Stimulated activated CD8-positive, alpha-beta memory T cell treated with anti-CD3 and anti-CD28 coated beads, Interleukin-4, amount 100 ng/mL, for 1 hour (primary cell): ENCODE data around the gene IL18BP.

Experiments used
- DNase-seq, 2 donors: peaks; one replicate each; pipeline ENCODE4 v3.0.0-alpha.2; 2020; ENCODE audit warnings: low read depth in 2 of 2, low spot score in 1 of 2

IL18BP gene

DNA sequence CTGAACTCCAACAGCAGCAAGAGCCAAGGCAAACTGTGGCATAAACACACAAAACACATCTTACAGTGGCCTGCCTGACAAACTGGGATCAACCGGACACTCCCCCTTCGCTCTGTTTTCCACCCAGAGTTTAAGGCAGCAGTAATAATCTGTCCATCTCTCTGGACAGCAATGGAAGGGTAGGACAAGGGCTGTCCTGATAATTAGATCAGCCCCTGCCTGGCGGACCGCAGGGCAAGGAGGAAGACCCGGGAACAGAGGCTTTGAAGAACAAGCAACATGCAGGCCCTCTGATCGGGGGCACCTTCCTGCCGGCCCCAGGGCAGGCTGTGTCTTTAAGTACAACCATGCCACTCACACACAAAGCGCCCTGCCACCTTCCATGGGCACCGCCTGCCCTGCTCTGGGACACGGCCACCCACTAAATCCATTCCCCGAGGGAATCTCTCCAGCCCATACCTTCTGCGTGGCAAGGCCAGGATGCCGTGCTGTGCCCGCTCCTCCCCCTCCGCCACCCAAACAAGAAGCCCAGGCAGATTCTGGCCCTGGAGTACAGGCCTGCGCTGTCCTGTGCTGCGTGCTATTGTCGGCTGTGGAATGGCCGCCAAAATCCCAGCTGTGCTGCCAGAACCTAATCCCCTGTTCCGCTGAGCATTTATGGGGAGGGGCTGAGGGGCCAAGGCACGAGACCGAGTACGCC, 42.8 kb downstream of the IL18BP start:
- DNase-seq: no peak

DNA sequence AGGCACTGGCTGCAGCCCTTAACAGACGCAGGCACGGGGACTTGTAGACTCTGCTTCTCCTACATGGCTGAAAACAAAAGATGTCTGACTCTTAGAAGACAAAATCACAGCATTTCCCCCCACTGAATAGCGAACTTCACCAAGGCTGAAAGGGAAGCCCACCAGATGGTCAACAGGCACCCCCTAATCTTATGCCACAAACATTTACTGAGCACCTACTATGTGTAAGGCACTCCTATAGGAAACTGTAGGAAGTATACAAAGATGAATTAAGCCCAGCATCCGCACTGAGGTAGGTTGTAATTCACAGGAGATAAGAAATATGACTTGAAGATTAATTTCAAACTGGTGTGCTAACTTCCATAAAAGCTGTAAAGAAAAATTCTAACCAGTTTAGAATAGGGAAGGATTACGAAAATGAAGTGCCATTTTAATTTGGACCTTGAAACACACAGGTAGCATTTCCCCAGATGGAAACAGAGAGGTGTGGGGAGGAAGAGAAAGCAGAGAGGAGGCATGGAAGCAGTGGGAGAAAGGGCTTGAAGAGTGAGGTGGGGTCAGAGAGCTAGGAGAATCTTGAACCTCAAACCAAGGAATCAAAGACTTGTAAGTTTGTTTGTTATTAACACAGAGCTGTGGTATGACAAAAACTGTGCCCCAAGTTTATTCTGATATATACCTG, 43.5 kb downstream of the IL18BP start:
- DNase-seq: no peak

DNA sequence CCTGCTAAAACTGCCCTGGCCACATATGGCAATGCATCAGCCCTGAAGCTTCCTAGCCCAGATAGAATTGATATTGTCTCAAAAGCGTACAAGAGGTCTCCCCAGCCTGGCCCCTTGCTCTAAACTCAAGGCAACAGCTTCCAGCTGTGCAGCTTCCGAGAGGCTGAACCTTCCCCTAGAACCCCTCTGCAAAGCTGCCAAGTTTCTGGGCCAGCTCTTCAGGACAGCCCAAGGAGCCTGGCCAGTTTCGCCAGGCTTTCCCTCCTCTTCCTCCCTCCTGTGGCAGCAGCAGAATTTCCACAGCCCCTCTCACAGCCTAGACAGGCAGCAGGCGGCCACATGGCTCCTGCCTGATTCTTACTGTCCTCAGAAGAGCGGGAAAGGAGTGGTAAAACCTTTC, 47.1 kb downstream of the IL18BP start:
- DNase-seq: no peak

DNA sequence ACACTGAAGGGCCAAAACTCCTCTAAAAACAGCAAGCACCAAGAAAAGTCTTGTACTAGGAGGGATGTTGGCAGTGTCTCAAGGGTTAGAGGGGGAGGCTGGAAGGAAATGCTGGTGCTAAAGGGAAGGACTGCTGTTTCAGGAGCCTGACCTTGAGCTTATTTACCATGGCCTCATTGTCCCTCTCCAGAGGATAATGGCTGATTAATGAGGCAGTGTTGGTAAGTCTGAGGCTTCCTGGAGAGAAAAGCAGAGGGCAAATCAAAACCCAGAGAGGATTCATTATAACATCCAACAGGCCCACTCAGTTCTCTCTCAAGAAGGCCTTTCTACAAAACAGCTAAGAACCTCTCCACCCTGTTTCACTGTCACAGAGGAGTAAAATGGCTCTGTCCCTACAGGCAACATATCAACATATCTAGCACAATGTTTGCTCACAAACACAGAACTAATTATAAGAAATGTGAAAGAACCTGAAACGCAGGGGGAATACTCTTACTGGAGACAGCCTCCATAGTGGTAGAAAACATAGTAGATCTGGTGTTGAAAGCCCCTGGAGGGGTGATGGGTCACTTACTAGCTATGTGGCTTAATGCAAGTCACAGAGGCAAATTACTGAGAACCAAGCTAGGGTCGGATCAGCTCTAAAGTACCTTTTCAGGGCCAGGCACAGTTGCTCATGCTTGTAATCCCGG, 50.2 kb downstream of the IL18BP start:
- no peak for DNase-seq
